NCI-H2107 (cell line): ENCODE measurements around the gene TYRO3.

ENCODE experiments used
- DNase-seq: peaks from one replicate; lab custom pipeline; 2025; lab: John Stamatoyannopoulos, UW

Gene TYRO3

DNA sequence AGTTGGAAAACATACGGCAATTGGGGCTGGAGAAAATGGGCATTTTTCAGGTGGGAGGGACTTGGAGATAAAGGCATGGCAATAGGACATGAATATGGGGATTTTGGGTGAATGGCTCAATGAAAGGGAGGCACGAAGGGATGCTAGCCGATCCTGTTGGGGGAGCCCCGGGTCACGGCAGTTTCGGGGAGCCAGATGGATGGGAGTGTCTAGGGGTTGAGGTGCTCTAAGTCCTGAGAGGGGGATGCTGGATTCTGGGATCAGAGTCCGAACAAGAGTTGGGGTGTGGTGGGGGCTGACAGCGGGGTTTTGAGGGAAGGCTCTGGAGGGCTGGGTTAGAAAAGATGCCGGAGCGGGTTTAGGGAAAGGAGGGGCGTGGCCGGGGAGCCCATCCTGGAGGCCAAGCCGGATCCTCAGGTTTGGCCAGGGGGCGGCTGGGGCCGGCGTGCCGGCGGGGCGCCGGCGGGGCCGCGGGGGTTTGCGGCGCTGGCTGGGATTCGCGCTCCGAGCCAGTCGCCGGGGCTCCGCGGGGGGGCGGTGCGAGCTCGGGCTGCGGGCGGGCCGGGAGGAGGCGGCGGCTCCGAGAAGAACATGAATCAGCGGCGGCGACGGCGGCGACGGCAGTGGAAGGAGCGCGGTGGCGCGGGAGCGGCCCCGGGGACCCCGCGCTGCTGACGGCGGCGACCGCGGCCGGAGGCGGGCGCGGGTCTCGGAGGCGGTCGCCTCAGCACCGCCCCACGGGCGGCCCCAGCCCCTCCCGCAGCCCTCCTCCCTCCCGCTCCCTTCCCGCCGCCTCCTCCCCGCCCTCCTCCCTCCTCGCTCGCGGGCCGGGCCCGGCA, at the start of gene TYRO3:
TYRO3 (plus strand) TSS at position 813 of the 839 bp plus-strand sequence. CDS start 46 bp downstream, outside the sequence.
- no peak for DNase-seq

GRCh38 chr15:41510728-41511127, 48.3 kb upstream of the TYRO3 start:
- no peak for DNase-seq

GRCh38 chr15:41511331-41511898, 47.6 kb upstream of the TYRO3 start:
- no peak for DNase-seq

DNA sequence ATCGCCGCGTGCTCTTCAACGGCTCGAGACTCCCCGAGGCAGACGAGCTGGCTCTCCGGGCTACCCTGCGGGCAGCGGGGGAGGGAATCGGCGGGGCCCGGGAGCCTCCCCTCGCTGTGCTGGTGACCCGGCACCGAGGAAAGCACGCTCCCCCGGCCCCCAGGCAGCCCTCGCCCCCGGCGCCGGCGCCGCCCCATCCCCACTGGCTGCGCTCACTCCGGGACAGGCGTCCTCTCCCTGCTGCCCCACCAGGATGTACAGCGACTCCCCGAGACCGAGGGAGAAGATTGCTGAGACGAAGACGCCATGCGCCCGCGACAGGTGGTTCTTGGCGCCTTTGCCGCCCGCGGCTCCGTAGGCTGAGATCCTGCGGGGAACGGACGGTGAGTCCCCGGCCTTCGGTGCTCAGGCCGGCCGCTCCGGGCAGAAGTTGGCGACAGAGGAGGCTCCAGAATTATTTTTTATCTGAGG, 47.1 kb upstream of the TYRO3 start:
- no peak for DNase-seq

GRCh38 chr15:41512512-41512939, 46.5 kb upstream of the TYRO3 start:
- no peak for DNase-seq

- DNase-seq: no peak
Measured at GRCh38 chr15:41512940-41513505, 46.0 kb upstream of the TYRO3 start.

DNA sequence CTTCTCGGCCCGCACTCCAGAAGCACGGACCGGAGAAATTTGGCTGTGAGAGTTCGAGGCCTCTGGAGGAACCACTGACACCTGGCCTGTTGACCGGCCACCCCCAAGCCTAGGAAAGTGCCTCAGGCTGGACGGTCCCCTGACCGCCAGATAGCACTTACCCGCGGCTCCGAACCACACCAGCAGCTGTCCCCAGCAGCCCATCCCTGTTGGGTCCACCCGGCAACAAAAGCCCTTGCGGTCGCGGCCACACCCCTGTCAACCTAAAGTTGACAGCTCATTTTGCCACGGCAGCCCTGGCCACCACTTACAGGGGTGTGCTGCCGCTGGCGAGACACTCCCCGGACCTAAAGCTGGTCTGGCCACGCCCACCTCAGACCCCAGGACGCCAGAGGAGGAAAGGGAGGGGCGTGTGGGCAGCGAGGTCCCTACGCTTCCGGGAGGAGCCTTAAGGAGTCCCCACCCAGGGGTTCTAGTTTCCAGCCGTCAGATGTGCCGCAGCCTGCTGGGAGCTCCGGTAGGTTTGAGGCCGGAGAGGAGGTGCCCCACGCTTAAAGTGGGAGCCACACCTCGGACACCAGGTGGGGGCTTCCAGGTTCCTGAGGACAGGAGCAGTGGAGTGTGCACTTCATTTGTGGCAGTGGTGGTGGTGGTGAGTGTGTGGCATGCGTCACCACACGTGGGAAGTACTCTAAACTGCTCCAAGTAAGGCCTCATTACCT, 45.3 kb upstream of the TYRO3 start, which contains the start of gene LTK:
LTK (minus strand) TSS at position 322 of the 722 bp plus-strand sequence; CDS start at position 204, 118 bp downstream.
- DNase-seq: no peak

GRCh38 chr15:41517895-41518449, 41.0 kb upstream of the TYRO3 start:
- DNase-seq: no peak

GRCh38 chr15:41520636-41521035, 38.4 kb upstream of the TYRO3 start:
- no peak for DNase-seq

DNA sequence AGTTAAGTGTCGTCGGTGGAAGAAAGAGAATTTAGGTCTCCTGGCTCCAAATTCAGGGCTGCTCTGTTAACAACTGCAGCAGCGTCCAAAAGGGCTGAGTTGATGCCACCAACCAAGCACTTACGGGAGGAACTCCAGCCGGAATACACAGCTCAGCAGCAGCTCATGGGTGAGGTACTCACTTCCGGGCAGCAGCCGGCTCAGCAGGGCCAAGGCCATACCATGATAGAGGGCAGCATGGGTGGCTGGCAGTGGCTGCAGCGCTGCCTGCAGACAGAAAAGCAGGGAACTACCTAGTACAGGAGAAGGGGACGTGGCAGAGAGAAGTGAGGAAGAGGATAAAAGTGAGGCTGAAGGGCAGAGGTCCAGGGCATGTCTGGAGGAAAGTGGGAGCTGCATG, 37.4 kb upstream of the TYRO3 start:
- DNase-seq: no peak

DNA sequence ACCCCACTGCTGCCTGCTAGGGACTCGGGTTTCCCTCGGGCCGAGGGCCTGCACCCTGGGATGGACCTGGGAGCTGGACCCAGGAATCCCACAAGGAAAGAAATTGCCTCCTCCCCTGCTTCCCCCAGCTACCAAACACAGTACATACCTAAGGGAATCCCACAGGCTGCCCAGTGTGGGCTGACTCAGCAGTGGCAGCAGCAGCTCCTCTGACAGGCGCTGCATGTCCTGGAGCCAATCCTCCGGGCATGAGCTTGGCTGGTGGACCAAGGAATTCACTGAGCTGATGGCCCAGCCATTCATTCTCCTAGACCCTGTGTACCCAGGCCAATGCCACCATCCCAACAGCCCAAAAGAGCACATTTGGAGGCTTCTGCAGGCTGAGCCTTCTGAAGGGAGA, 35.9 kb upstream of the TYRO3 start:
- DNase-seq: no peak

DNA sequence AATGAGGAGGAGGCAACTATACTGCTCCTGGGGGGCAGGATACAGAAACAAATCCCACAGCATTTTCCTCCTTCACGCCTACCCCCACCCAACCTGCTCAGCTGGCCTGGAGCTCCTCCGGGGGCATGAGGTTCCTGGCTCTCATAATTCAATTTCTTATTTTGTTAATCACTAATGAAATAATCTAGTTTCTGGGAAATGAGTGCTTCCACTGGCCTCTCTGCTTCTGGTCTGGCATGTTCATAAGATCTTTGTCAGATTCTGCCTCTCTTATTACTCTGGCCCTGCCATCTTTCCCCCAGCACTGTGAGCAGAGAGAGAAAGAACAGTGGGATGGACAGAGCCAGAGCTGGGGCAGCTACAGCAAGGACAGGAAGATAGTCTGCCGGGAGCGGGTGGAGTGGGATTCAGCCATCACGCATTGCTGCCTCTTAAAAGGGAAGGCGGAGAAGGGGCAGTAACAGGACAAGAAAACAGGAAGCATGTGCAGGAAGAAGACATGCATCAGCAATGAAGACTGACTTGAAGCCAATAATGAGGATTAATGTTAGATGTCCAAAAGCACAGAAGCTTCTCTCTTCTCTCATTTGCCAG, 28.6 kb upstream of the TYRO3 start:
- DNase-seq: no peak

DNA sequence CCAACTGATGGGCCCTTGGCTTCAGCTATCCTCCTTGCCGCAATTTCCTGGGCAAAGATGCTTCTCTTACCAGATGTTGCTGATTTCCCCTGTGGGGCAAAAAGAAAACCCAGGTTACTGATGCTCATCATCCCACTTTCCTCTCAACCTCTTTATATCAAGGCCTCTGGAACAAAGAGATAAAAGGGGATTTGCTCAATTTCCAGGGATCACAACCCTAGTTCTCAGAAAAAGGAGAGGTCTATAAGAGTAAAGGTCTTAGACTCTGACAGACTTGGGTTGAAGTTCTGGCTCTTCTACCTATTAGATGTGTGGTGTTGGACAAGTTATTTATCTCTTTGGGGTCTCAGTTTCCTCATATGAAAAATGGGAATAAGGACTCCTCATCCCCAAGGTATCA, 23.5 kb upstream of the TYRO3 start:
- DNase-seq: no peak

DNA sequence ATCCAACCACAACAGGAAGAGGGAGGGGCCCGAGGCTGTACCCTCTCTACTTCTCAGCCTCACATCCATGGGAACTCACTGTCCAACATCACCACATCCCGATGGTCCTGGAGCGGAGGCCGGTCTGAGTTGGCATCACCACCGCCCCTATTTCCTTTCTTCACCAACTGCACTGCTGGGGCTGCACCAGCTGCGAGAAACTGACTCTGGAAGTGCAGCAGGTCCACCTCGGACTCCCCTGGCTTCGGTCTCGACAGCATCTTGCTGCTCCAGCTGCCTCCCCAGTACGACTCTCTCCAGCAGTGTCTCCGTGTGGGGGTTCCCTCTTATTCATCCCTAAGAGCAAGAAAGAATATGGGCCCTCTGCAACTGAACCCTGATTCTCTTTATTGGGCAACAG, 22.1 kb upstream of the TYRO3 start:
- no peak for DNase-seq

DNA sequence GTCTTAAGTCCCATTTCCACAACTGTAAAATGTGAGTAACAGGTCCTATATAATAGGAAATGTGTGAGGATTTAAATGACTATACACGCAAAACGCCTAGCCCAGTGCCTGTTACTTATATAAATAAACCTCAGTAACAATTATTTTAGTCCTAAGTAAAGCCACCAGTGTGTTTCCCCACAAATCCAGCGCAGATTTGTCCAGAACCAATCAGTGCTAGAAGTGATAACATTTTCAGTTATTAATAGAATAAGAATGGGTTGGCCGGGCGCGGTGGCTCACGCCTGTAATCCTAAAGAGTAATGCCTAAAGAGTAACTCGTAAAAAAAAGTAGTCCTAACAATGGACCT, 15.5 kb upstream of the TYRO3 start:
- DNase-seq: no peak

DNA sequence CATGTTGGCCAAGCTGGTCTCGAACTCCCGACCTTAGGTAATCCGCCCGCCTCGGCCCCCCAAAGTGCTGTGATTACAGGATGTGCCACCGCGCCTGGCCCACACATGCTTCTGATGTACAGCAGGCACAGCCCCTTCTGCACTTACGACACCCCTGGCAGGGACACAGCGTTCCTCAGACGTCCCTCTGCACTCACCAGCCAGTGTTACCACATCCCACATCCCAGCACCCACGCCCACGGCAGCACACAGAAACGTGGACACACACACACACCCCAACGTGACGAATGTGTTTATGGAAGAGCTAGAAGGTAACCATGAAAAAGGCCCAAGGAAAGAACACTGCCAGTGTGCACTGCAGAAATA, 14.4 kb upstream of the TYRO3 start:
- no peak for DNase-seq

GRCh38 chr15:41545218-41545617, 13.8 kb upstream of the TYRO3 start:
- DNase-seq: no peak

GRCh38 chr15:41546851-41547786, 11.9 kb upstream of the TYRO3 start:
- no peak for DNase-seq

GRCh38 chr15:41550066-41550775, 8.8 kb upstream of the TYRO3 start:
- no peak for DNase-seq

DNA sequence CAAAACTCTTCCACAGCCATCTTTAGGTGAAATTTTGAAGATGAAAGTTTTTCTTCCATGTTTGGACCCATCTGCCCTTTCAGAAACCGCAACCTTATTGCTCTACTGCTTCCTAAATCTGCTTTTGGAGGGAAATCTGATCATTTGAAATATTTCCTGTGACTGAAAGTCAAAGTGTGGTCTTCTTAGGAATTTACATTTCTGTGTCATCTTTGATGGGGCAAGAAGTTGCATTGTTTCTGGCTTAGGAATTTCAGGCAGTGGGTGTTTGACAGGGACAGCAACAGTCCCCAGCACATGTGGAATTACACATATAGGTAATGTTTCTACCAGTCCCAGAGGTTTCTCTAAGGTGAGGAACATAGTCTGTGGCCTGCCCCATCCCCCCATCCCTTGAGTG, 5.3 kb upstream of the TYRO3 start:
- DNase-seq: no peak
